K562 (cell line): ENCODE data around the gene HIPK1. TPM values are rescaled to one million over a fixed set of nuclear protein-coding genes. Genes with fewer than 3 reads are reported as not detected.

Experiments used
- AFF1 ChIP-seq, 2 experiments: fragments of 450-650 bp; IDR thresholded peaks; 2 replicates each; pipeline ENCODE4 v1.6.1; 2018; ENCODE audit warnings: mild to moderate bottlenecking in 2 of 2, low read depth in 1 of 2; ENCODE audit not compliant: partially characterized antibody in 2 of 2
- AFF4 ChIP-seq: sonication (generic); formaldehyde crosslinking; IDR thresholded peaks from 2 replicates; pipeline ENCODE4 v1.8.0; 2023; ENCODE audit warnings: mild to moderate bottlenecking, missing genetic modification reagents
- CC2D1A ChIP-seq: fragments of 450-650 bp; IDR thresholded peaks from 2 replicates; pipeline ENCODE4 v1.6.1; 2017; ENCODE audit warnings: mild to moderate bottlenecking
- ESRRA ChIP-seq: fragments of 450-650 bp; IDR thresholded peaks from 2 replicates; pipeline ENCODE4 v1.6.1; 2014; ENCODE audit warnings: low read depth, mild to moderate bottlenecking, moderate library complexity, borderline replicate concordance
- HEY1 ChIP-seq: fragments of 250-450 bp; sonication (Bioruptor Pico); IDR thresholded peaks from 2 replicates; pipeline ENCODE4 v1.5.0; 2020; ENCODE audit warnings: mild to moderate bottlenecking, moderate library complexity, borderline replicate concordance
- polyA plus RNA-seq, 8 experiments: library from polyadenylated mRNA; depleted of rRNA in 4 of 8; stranded (reverse) in 5 of 8; unstranded in 3 of 8; fragments of >200 nt; fragmentation: Nextera tagmentation in 2 of 8; fragmentation: Illumina TruSeq in 1 of 8; extraction: Ambion mirVana in 2 of 8; extraction: Trizol in 1 of 8; gene quantifications; 2 replicates each; pipeline versions ENCODE4 v1.2.1 to v1.2.3, GENCODE V29; 2011 to 2014; ENCODE audit warnings: inconsistent platforms in 1 of 8, missing spikeins in 1 of 8
- total RNA-seq, 7 experiments: library from RNA; depleted of rRNA in 6 of 7; stranded (reverse); fragments of >200 nt in 6 of 7; fragmentation: Illumina TruSeq in 2 of 7; extraction: Trizol in 2 of 7; gene quantifications; 2 replicates each; pipeline versions ENCODE4 v1.2.1 to v1.2.3, GENCODE V29; 2011 to 2021; ENCODE audit warnings: low replicate concordance in 1 of 7

Gene HIPK1
- total and polyA plus RNA-seq, 9 of the 15 experiments (the other 6 are each of a cell fraction or from before 2014, with no cell fraction given) = 10.0 to 57.9 (median 29.6) TPM

GRCh38 chr1:113895961-113896360 is 33.2 kb upstream of the HIPK1 start (continued):
- TF ChIP-seq AFF4 (CRISPR knock-in tag) = no peak
- TF ChIP-seq HEY1 (CRISPR knock-in tag) = no peak
- no peak for TF ChIP-seq AFF1 (IDR thresholded peaks at IDR 0.05; ENCODE audit: low read depth in 1 of 2, partially characterized antibody in 2 of 2)
- TF ChIP-seq ESRRA = no peak
- TF ChIP-seq CC2D1A = no peak
